GM12873 (cell line): ENCODE data around the gene GPR108.

Experiments used
- TF ChIP-seq, protein P1 (sequence below): IDR thresholded peaks from 2 replicates; pipeline ENCODE4 v1.5.1; 2012; ENCODE audit warnings: low read depth, mild to moderate bottlenecking, moderate library complexity, low read length, control low read depth; ENCODE audit not compliant: insufficient read depth; ENCODE audit errors: missing control alignments

GPR108 gene

DNA sequence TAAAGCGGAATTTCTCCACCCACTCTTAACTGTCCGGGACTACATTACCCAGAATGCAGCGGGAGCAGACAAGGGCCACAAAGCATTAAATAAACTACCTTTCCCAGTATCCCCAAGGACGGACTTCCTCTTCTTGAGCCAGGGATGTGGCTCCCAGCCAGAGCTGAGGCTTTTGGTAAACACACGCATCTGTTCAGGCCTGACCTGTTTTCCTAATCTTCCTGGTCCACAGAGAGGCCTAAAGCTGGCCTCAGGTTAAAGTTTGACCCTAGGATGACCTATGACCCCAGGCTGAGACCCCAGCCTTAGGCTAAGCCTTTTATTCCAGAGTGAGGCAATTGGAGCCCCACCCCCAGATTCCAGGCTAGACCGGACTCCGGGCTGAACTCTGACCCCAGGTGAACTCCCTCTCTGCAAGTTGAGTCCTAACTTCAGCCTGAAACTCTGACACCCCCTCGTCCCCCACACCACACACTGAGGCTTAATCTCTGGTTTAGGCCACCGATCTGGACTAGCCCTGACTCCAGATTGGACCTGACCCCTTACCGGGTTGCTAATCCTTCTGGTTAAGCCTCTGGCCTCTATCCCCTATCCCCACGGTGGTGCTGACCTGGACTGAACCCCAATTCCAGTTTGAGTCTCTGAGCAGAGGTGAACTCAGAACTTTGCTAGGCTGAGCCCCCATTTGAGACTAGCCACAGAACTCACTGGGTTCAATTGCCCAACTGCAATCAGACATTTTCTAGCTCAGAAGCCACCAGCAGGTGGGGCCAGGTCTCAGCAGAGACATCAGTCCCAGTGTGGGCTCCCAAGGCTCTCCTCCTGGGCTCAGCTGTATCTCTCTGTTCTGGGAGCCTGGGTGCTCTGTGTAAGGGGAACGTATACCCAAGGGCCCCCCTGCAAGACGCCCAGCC is 750 bp upstream of the GPR108 start:
- TF ChIP-seq, protein P1, sequence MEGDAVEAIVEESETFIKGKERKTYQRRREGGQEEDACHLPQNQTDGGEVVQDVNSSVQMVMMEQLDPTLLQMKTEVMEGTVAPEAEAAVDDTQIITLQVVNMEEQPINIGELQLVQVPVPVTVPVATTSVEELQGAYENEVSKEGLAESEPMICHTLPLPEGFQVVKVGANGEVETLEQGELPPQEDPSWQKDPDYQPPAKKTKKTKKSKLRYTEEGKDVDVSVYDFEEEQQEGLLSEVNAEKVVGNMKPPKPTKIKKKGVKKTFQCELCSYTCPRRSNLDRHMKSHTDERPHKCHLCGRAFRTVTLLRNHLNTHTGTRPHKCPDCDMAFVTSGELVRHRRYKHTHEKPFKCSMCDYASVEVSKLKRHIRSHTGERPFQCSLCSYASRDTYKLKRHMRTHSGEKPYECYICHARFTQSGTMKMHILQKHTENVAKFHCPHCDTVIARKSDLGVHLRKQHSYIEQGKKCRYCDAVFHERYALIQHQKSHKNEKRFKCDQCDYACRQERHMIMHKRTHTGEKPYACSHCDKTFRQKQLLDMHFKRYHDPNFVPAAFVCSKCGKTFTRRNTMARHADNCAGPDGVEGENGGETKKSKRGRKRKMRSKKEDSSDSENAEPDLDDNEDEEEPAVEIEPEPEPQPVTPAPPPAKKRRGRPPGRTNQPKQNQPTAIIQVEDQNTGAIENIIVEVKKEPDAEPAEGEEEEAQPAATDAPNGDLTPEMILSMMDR: peak; percentile 85

GRCh38 chr19:6736917-6737283 is 480 bp downstream of the GPR108 start:
- TF ChIP-seq, protein P1: no peak

DNA sequence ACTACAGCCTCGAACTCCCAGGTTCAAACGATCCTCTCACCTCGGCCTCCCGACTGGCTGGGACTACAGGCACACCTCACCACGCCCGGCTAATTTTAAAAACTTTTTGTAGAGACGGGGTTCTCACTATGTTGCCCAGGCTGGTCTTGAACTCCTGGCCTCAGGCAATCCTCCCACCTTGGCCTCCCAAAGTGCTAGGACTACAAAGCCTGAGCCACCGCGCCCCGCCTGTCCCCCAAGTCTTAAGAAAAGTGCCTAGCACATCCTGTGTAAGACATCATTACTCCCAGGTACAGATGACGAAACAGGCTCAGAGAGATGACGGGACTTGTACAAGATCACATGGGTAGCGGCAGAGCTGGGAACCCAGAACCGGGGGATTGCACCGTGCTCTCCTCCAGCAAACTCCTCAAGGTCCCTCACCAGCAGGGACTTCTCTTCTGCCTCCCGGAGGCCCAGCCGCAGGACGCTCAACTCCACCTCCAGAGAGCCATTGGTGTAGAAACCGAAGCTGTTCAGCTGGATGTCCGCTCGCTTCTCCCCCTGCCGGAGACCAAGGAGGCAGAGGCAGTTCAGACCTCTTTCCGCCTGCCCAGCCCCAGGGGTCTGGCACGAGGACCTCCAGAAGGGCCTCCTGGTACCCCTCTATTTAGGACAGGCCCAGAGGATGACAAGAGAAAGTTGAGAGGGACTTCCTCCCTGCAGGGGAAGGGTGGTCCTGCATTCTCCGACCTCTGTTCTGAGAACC is 1.0 kb downstream of the GPR108 start:
- TF ChIP-seq, protein P1: peak; percentile 85

DNA sequence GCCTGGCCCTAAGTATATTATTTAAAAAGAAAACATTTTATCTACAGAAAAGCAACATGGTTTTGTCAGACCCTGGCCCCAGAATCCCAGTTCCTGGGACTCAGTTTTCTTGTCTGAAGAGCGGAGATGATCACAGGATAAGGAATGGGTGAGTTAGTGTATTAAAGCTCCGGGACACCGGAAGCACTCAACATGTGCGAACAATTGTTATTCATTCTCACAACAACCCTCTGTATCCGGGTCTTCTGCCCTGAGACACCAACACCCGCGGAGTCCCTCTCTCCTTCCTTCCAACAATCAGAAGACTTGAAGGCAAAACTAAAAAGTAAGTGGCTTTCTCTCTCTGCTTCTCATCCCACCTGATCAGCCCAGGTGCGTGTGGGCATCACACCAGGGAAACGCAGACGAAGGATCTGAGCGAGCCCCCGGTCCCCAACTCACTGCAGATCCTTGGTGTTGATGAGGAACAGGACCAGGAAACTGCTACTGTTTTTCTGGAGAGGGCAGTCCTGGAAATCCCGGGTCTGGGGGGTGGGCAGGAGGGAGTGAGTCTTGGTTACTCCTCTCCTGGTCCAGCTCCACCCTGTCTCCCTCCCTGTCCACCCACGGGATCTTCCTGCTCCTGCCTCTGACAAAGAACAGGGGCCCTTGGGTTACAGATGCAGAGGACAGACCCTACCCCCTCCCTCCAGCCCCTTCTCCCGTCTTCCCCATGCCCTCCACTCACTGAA is 2.0 kb downstream of the GPR108 start:
- TF ChIP-seq, protein P1: no peak

- TF ChIP-seq, protein P1: no peak
Measured at GRCh38 chr19:6734096-6734696, 3.2 kb downstream of the GPR108 start.

GRCh38 chr19:6733338-6734095 is 3.9 kb downstream of the GPR108 start:
- TF ChIP-seq, protein P1: peak; percentile 24
